Measurements from ENCODE around the gene POLR2A.

POLR2A gene

DNA sequence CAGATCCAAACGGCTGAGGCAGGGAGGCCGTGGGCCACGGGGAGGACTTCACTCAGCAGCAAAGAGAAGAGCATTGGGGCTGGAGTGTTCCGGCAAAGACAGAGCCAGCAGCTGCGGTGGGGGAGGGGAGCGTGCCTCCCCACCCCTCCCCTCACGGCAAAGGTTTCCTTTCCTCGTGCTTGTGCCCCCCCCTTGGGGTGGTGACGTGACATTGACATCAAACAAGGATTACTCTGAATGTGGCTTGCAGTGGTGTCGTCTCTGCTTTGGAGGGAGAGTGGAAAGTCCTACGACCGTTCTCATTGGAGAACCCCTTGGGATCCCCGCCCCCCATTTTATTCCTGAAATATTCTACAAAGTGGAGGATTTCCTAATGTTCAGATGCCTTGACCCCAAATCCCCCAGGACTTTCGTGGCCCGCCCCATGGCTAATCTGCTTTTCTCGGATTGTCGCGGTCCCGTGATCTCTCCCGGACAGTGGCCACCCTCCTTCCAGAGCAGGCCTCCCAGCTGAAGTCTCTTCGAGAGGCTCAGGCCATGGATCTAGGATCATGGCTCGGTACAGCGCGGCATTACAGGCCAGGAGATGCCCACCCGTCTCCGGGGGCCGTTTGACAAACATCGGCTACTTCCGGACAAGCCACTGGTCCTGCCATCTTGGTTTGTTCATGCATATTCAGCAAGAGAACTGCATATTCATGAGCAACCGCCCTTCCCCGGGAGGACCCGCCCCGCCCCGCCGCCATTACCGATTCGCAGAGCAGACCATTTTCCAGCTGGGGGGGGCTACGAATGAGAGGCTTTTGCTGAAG, 705 bp upstream of the POLR2A start:
- Histone ChIP-seq H3K27me3 (ENCODE audit: control insufficient read depth in 1 of 2, insufficient read depth in 2 of 2, low read length in 2 of 2) (no peaks in the 10 kb centered on the region), H3K36me3 (ENCODE audit: insufficient read depth, low read length) (no peaks in the 10 kb centered on the region), H3K4me1 (ENCODE audit: insufficient read depth, low read length) (peaks cover 35% of the 10 kb centered on the region), H3K9ac (ENCODE audit: low read length) (peak overlapping the region; percentile 78), H3K9me3 (ENCODE audit: low read length) (no peaks in the 10 kb centered on the region), H3K27ac (ENCODE audit: low read depth, low read length) (peak overlapping the region; percentile 99), H3K4me3 (ENCODE audit: low read depth in 1 of 2, low read length in 2 of 2) (peak overlapping the region; percentile 63 to 86)

DNA sequence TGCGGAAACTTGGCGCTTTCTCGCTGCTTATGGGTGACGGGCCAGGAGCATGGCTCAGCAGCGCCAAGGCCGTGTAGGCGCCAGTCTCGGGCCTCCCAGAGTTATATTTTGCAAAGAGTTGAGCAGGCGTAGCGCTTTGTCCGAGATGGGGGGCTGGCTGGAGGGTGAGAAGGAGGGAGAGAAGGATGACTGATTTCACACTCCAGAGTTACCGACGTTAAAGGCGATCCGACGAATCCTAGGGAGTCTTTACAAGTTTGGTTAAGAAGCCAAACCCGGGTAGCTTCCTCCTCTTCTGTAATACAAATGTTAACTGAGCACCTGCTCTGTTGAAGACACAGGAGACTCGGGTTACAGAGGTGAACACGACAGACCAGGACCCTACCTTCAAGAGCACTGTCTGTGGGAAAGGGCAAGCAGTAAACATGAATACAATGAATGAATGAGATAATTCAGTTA, 782 bp downstream of the POLR2A start:
- Histone ChIP-seq H3K4me1 (ENCODE audit: insufficient read depth, low read length) (peaks cover 37% of the 10 kb centered on the region), H3K9ac (ENCODE audit: low read length) (peak overlapping the region; percentile 58), H3K27ac (ENCODE audit: low read depth, low read length) (peak overlapping the region; percentile 83), H3K4me3 (ENCODE audit: low read depth in 1 of 2, low read length in 2 of 2) (peak overlapping the region; percentile 36 to 71), H3K9me3 (ENCODE audit: low read length) (no peaks in the 10 kb centered on the region), H3K27me3 (ENCODE audit: control insufficient read depth in 1 of 2, insufficient read depth in 2 of 2, low read length in 2 of 2) (no peaks in the 10 kb centered on the region), H3K36me3 (ENCODE audit: insufficient read depth, low read length) (no peaks in the 10 kb centered on the region)

DNA sequence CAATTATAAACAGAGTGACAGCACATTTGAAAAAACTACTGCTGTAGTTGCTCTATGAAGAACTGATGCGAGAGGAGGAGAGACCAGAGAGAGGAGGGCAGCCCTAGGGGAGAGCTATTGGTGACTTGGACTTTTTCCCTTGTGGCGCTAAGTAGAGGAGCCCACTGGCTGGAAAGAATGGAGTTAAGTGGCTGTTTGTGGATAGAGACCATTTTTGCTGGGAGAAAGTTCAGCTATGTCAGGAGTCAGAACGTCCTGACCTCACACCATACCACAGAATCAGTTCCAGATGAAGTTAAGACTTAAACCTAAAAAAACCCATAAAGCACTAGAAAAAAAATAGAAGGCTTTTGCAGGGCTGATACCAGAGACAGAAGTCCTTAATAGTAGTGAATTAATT, 2.0 kb downstream of the POLR2A start:
- no peaks in the 10 kb centered on the region for H3K9me3 ChIP-seq (ENCODE audit: low read length)
- no peak overlapping the region for H3K27ac ChIP-seq (ENCODE audit: low read depth, low read length)
- no peaks in the 10 kb centered on the region for H3K36me3 ChIP-seq (ENCODE audit: insufficient read depth, low read length)
- H3K4me1 ChIP-seq (ENCODE audit: insufficient read depth, low read length), result peaks cover 34% of the 10 kb centered on the region
- no peak overlapping the region for H3K9ac ChIP-seq (ENCODE audit: low read length)
- no peaks in the 10 kb centered on the region for H3K27me3 ChIP-seq (ENCODE audit: control insufficient read depth in 1 of 2, insufficient read depth in 2 of 2, low read length in 2 of 2)
- H3K4me3 ChIP-seq (ENCODE audit: low read depth in 1 of 2, low read length in 2 of 2), result peak overlapping the region in 1 of 2 donors; percentile 19

DNA sequence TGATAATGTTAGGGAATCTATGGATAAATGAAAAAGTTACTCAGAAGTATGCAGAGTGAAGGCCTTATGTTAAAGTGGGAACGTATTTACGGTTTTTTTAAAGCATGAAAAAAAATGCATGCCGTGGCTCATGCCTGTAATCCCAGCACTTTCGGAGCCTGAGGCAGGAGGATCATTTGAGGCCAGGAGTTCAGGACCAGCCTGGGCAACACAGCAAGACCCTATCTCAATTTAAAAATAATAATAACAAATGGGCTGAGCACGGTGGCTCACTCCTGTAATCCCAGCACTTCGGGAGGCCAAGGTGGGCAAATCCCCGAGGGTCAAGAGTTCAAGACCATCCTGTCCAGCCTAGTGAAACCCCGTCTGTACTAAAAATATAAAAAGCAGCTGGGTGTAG, 6.0 kb downstream of the POLR2A start:
- peaks cover 27% of the 10 kb centered on the region for H3K4me1 ChIP-seq (ENCODE audit: insufficient read depth, low read length)
- H3K4me3 ChIP-seq (ENCODE audit: low read depth in 1 of 2, low read length in 2 of 2), result no peak overlapping the region
- no peak overlapping the region for H3K27ac ChIP-seq (ENCODE audit: low read depth, low read length)
- H3K36me3 ChIP-seq (ENCODE audit: insufficient read depth, low read length), result no peaks in the 10 kb centered on the region
- no peaks in the 10 kb centered on the region for H3K9me3 ChIP-seq (ENCODE audit: low read length)
- no peak overlapping the region for H3K9ac ChIP-seq (ENCODE audit: low read length)
- no peaks in the 10 kb centered on the region for H3K27me3 ChIP-seq (ENCODE audit: control insufficient read depth in 1 of 2, insufficient read depth in 2 of 2, low read length in 2 of 2)

DNA sequence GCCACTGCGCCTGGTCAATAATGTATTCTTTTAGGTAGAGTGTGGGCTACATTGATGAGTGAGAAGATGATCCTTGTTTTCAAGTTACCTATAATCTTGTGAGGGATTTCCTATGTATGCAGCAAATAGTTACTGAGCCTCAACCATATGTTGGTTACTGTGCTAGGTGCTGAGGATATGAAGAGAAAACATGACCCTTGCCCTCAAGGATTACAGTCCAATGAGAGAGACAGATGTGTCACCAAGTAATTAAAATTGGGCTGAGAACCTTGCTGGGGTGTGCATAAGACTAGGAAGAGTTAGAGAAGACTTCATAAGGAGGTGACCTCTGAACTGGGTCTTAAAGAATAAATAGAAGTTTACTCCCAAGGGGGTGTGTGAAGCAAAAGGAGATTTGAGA, 7.4 kb downstream of the POLR2A start:
- H3K4me3 ChIP-seq (ENCODE audit: low read depth in 1 of 2, low read length in 2 of 2), result no peak overlapping the region
- no peaks in the 10 kb centered on the region for H3K9me3 ChIP-seq (ENCODE audit: low read length)
- no peak overlapping the region for H3K27ac ChIP-seq (ENCODE audit: low read depth, low read length)
- H3K36me3 ChIP-seq (ENCODE audit: insufficient read depth, low read length), result peaks cover 11% of the 10 kb centered on the region
- no peaks in the 10 kb centered on the region for H3K27me3 ChIP-seq (ENCODE audit: control insufficient read depth in 1 of 2, insufficient read depth in 2 of 2, low read length in 2 of 2)
- H3K4me1 ChIP-seq (ENCODE audit: insufficient read depth, low read length), result peaks cover 16% of the 10 kb centered on the region
- H3K9ac ChIP-seq (ENCODE audit: low read length), result no peak overlapping the region

DNA sequence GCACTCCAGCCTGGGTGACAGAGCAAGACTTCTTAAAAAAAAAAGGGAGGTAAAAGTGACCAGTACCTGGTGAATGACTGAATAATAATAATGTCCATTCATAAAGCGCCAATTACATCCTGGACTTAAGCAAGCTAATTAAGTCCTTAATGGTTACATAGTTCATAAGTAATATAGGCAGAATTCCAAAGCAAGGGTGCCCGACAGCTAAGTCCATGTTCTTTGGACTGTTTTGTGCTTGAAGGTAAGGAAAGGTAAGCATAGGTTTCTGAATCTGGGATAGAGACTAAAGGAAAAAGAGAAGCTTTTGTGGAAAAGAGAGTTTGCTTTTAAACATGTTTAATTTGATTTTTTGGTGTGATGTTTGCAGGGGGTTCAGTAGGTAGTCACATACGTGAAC, 9.8 kb downstream of the POLR2A start:
- Histone ChIP-seq H3K27ac (ENCODE audit: low read depth, low read length) (no peak overlapping the region), H3K27me3 (ENCODE audit: control insufficient read depth in 1 of 2, insufficient read depth in 2 of 2, low read length in 2 of 2) (no peaks in the 10 kb centered on the region), H3K4me3 (ENCODE audit: low read depth in 1 of 2, low read length in 2 of 2) (no peak overlapping the region), H3K9ac (ENCODE audit: low read length) (no peak overlapping the region), H3K36me3 (ENCODE audit: insufficient read depth, low read length) (peaks cover 34% of the 10 kb centered on the region), H3K9me3 (ENCODE audit: low read length) (no peaks in the 10 kb centered on the region), H3K4me1 (ENCODE audit: insufficient read depth, low read length) (peaks cover under 1% of the 10 kb centered on the region)

DNA sequence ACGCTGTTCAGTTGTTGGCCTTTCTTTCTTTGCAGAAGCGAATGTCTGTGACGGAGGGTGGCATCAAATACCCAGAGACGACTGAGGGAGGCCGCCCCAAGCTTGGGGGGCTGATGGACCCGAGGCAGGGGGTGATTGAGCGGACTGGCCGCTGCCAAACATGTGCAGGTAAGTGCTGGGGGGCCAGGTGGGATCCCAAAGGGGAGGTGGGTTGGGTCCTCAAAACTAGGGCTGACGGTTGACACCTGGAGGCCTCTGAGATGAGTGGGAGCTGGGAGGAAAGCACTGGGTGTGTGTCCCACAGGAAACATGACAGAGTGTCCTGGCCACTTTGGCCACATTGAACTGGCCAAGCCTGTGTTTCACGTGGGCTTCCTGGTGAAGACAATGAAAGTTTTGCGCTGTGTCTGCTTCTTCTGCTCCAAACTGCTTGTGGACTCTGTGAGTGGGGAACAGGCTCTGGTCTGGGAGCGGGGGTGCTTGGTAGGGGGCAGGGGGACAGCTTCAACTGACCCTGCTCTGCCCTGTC, 11.8 kb downstream of the POLR2A start:
- H3K27ac ChIP-seq (ENCODE audit: low read depth, low read length), result no peak overlapping the region
- no peaks in the 10 kb centered on the region for H3K9me3 ChIP-seq (ENCODE audit: low read length)
- H3K36me3 ChIP-seq (ENCODE audit: insufficient read depth, low read length), result peaks cover 50% of the 10 kb centered on the region
- no peak overlapping the region for H3K9ac ChIP-seq (ENCODE audit: low read length)
- H3K27me3 ChIP-seq (ENCODE audit: control insufficient read depth in 1 of 2, insufficient read depth in 2 of 2, low read length in 2 of 2), result no peaks in the 10 kb centered on the region
- no peaks in the 10 kb centered on the region for H3K4me1 ChIP-seq (ENCODE audit: insufficient read depth, low read length)
- no peak overlapping the region for H3K4me3 ChIP-seq (ENCODE audit: low read depth in 1 of 2, low read length in 2 of 2)

DNA sequence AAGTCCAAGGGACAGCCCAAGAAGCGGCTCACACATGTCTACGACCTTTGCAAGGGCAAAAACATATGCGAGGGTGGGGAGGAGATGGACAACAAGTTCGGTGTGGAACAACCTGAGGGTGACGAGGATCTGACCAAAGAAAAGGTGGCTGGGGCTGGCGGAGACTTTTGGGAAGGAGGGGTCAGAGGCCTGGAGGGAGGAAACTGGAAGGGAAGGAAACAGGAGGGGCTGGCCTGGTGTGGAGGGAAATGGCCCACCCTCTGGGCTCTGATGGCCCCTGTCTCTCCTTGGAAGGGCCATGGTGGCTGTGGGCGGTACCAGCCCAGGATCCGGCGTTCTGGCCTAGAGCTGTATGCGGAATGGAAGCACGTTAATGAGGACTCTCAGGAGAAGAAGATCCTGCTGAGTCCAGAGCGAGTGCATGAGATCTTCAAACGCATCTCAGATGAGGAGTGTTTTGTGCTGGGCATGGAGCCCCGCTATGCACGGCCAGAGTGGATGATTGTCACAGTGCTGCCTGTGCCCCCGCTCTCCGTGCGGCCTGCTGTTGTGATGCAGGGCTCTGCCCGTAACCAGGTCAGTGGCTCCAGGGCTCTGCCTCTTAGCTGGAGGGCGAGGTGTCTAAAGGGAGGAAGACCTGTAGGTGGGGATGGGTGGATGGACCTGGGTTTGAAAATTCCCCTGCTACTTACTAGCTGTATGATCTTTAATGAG, 12.5 kb downstream of the POLR2A start:
- peaks cover 56% of the 10 kb centered on the region for H3K36me3 ChIP-seq (ENCODE audit: insufficient read depth, low read length)
- no peak overlapping the region for H3K27ac ChIP-seq (ENCODE audit: low read depth, low read length)
- no peak overlapping the region for H3K4me3 ChIP-seq (ENCODE audit: low read depth in 1 of 2, low read length in 2 of 2)
- H3K9me3 ChIP-seq (ENCODE audit: low read length), result no peaks in the 10 kb centered on the region
- H3K4me1 ChIP-seq (ENCODE audit: insufficient read depth, low read length), result no peaks in the 10 kb centered on the region
- H3K27me3 ChIP-seq (ENCODE audit: control insufficient read depth in 1 of 2, insufficient read depth in 2 of 2, low read length in 2 of 2), result no peaks in the 10 kb centered on the region
- H3K9ac ChIP-seq (ENCODE audit: low read length), result no peak overlapping the region

DNA sequence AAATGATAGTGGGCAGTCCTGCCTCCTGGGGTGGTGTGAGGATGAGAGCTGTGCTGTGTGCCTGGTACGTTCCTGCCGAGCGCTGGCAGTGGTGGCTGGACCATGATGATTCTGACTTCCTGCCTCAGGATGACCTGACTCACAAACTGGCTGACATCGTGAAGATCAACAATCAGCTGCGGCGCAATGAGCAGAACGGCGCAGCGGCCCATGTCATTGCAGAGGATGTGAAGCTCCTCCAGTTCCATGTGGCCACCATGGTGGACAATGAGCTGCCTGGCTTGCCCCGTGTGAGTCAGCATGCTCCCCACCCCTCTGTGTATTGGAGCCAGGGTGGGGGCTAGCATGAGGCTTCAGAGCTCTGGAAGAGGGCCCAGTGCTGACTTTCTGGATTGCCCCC, 13.1 kb downstream of the POLR2A start:
- peaks cover 62% of the 10 kb centered on the region for H3K36me3 ChIP-seq (ENCODE audit: insufficient read depth, low read length)
- H3K4me3 ChIP-seq (ENCODE audit: low read depth in 1 of 2, low read length in 2 of 2), result no peak overlapping the region
- H3K27me3 ChIP-seq (ENCODE audit: control insufficient read depth in 1 of 2, insufficient read depth in 2 of 2, low read length in 2 of 2), result no peaks in the 10 kb centered on the region
- H3K27ac ChIP-seq (ENCODE audit: low read depth, low read length), result no peak overlapping the region
- H3K9me3 ChIP-seq (ENCODE audit: low read length), result no peaks in the 10 kb centered on the region
- no peaks in the 10 kb centered on the region for H3K4me1 ChIP-seq (ENCODE audit: insufficient read depth, low read length)
- H3K9ac ChIP-seq (ENCODE audit: low read length), result no peak overlapping the region

DNA sequence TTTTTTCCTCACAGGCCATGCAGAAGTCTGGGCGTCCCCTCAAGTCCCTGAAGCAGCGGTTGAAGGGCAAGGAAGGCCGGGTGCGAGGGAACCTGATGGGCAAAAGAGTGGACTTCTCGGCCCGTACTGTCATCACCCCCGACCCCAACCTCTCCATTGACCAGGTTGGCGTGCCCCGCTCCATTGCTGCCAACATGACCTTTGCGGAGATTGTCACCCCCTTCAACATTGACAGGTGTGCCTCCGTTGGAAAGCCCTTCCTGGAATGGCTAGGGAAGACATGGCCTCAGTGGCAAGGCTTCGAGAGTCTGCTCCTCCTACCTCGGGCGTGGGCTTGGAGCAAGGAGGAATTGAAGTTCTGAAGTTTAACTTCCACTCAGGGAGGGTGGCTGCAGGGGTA, 13.5 kb downstream of the POLR2A start:
- H3K27ac ChIP-seq (ENCODE audit: low read depth, low read length), result no peak overlapping the region
- peaks cover 66% of the 10 kb centered on the region for H3K36me3 ChIP-seq (ENCODE audit: insufficient read depth, low read length)
- no peaks in the 10 kb centered on the region for H3K4me1 ChIP-seq (ENCODE audit: insufficient read depth, low read length)
- H3K4me3 ChIP-seq (ENCODE audit: low read depth in 1 of 2, low read length in 2 of 2), result no peak overlapping the region
- no peaks in the 10 kb centered on the region for H3K27me3 ChIP-seq (ENCODE audit: control insufficient read depth in 1 of 2, insufficient read depth in 2 of 2, low read length in 2 of 2)
- H3K9ac ChIP-seq (ENCODE audit: low read length), result no peak overlapping the region
- no peaks in the 10 kb centered on the region for H3K9me3 ChIP-seq (ENCODE audit: low read length)

DNA sequence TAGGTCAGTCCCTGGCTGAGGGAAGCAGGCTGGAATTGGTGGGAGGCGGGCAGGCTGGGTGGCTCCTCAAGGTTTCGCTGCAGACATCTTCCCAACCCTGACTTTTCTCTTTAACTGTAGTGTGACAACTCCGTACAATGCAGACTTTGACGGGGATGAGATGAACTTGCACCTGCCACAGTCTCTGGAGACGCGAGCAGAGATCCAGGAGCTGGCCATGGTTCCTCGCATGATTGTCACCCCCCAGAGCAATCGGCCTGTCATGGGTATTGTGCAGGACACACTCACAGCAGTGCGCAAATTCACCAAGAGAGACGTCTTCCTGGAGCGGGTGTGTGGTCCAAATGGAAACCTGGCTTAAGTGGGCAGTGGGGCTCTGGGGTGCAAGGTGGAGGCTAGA, 15.0 kb downstream of the POLR2A start:
- Histone ChIP-seq H3K9ac (ENCODE audit: low read length) (no peak overlapping the region), H3K4me3 (ENCODE audit: low read depth in 1 of 2, low read length in 2 of 2) (no peak overlapping the region), H3K27ac (ENCODE audit: low read depth, low read length) (no peak overlapping the region), H3K36me3 (ENCODE audit: insufficient read depth, low read length) (peaks cover 82% of the 10 kb centered on the region), H3K27me3 (ENCODE audit: control insufficient read depth in 1 of 2, insufficient read depth in 2 of 2, low read length in 2 of 2) (no peaks in the 10 kb centered on the region), H3K4me1 (ENCODE audit: insufficient read depth, low read length) (no peaks in the 10 kb centered on the region), H3K9me3 (ENCODE audit: low read length) (no peaks in the 10 kb centered on the region)

Measured in muscle layer of colon (tissue), 2 donors.